HepG2 (cell line): Measurements from ENCODE around the gene RSPH9. TPM values are rescaled to one million over a fixed set of nuclear protein-coding genes. Genes with fewer than 3 reads are reported as not detected.
A peak's percentile ranks its signal among the peaks of the same experiment; 100 is the strongest.

Experiments used
- E2F2 ChIP-seq: sonication (generic); formaldehyde crosslinking; IDR thresholded peaks from 2 replicates; pipeline ENCODE4 v1.4.0; 2020; ENCODE audit warnings: missing genetic modification reagents, borderline replicate concordance
- ELF3 ChIP-seq: IDR thresholded peaks from 2 replicates; pipeline ENCODE4 v1.6.1; 2016; ENCODE audit warnings: missing genetic modification reagents, missing compliant biosample characterization
- FOXO1 ChIP-seq: sonication (generic); formaldehyde crosslinking; IDR thresholded peaks from 2 replicates; pipeline ENCODE4 v1.4.0; 2020; ENCODE audit warnings: missing genetic modification reagents
- GATAD2A ChIP-seq: IDR thresholded peaks from 2 replicates; pipeline ENCODE4 v1.6.1; 2016
- MLXIP ChIP-seq: sonication (generic); formaldehyde crosslinking; IDR thresholded peaks from 2 replicates; pipeline ENCODE4 v1.9.0; 2021; ENCODE audit warnings: missing genetic modification reagents, borderline replicate concordance
- MXD3 ChIP-seq: IDR thresholded peaks from 2 replicates; pipeline ENCODE4 v1.6.1; 2016; ENCODE audit warnings: mild to moderate bottlenecking, missing biosample characterization, missing genetic modification reagents
- PAF1 ChIP-seq: IDR thresholded peaks from 2 replicates; pipeline ENCODE4 v1.6.1; 2016; ENCODE audit warnings: missing genetic modification reagents, missing compliant biosample characterization
- PLRG1 ChIP-seq: fragments of 450-650 bp; conservative IDR thresholded peaks from 2 replicates; pipeline ENCODE4 v1.6.1; 2016
- PRDM4 ChIP-seq: sonication (generic); formaldehyde crosslinking; IDR thresholded peaks from 2 replicates; pipeline ENCODE4 v1.9.0; 2021; ENCODE audit warnings: missing genetic modification reagents, borderline replicate concordance
- RNF2 ChIP-seq: fragments of 450-650 bp; conservative IDR thresholded peaks from 2 replicates; pipeline ENCODE4 v1.6.1; 2016; ENCODE audit warnings: low read depth
- RORA ChIP-seq: sonication (generic); formaldehyde crosslinking; IDR thresholded peaks from 2 replicates; pipeline ENCODE4 v1.5.0; 2020; ENCODE audit warnings: mild to moderate bottlenecking, missing genetic modification reagents, moderate library complexity
- SNRNP70 ChIP-seq: fragments of 200-400 bp; formaldehyde crosslinking; IDR thresholded peaks from 2 replicates; pipeline ENCODE4 v1.6.1; 2017; ENCODE audit warnings: mild to moderate bottlenecking, low read depth, low read length, moderate library complexity
- TFAP4 ChIP-seq: sonication (generic); IDR thresholded peaks from 2 replicates; pipeline ENCODE4 v1.6.1; 2016; ENCODE audit warnings: low read depth, borderline replicate concordance
- THYN1 ChIP-seq: sonication (generic); formaldehyde crosslinking; IDR thresholded peaks from 2 replicates; pipeline ENCODE4 v1.8.1; 2023; ENCODE audit warnings: low read depth, mild to moderate bottlenecking, moderate library complexity, missing genetic modification reagents, borderline replicate concordance
- ZBTB8A ChIP-seq: sonication (generic); formaldehyde crosslinking; IDR thresholded peaks from 2 replicates; pipeline ENCODE4 v1.4.0; 2020; ENCODE audit warnings: mild to moderate bottlenecking, low read depth, missing genetic modification reagents, borderline replicate concordance
- ZFP36L1 ChIP-seq: sonication (generic); formaldehyde crosslinking; IDR thresholded peaks from 2 replicates; pipeline ENCODE4 v1.8.0; 2022; ENCODE audit warnings: mild to moderate bottlenecking, missing genetic modification reagents, moderate library complexity
- ZNF124 ChIP-seq: sonication (generic); formaldehyde crosslinking; IDR thresholded peaks from 2 replicates; pipeline ENCODE4 v1.4.0; 2020; ENCODE audit warnings: missing genetic modification reagents
- ZNF329 ChIP-seq: sonication (generic); formaldehyde crosslinking; IDR thresholded peaks from 2 replicates; pipeline ENCODE4 v1.9.0; 2021; ENCODE audit warnings: low read depth, mild to moderate bottlenecking, missing genetic modification reagents
- ZNF343 ChIP-seq: sonication (generic); formaldehyde crosslinking; IDR thresholded peaks from 2 replicates; pipeline ENCODE4 v1.4.0; 2020; ENCODE audit warnings: mild to moderate bottlenecking, missing genetic modification reagents
- ZNF570 ChIP-seq: sonication (generic); formaldehyde crosslinking; IDR thresholded peaks from 2 replicates; pipeline ENCODE4 v1.4.0; 2020; ENCODE audit warnings: mild to moderate bottlenecking, missing genetic modification reagents, borderline replicate concordance
- ZSCAN20 ChIP-seq: sonication (generic); formaldehyde crosslinking; IDR thresholded peaks from 2 replicates; pipeline ENCODE4 v1.4.0; 2020; ENCODE audit warnings: missing genetic modification reagents, mild to moderate bottlenecking, borderline replicate concordance
- polyA plus RNA-seq, 8 experiments: library from polyadenylated mRNA; depleted of rRNA in 3 of 8; stranded (reverse) in 7 of 8; unstranded in 1 of 8; fragments of >200 nt; fragmentation: Illumina TruSeq in 4 of 8; extraction: Trizol in 4 of 8; gene quantifications; 2 replicates each; pipeline versions ENCODE4 v1.2.1 to v1.2.3, GENCODE V29; 2011 to 2016; ENCODE audit warnings: low read depth in 4 of 8, missing spikeins in 1 of 8, mixed read lengths in 1 of 8; ENCODE audit not compliant: insufficient read depth in 1 of 8
- total RNA-seq, 5 experiments: library from RNA; depleted of rRNA; stranded (reverse); fragments of >200 nt; fragmentation: Illumina TruSeq; extraction: Trizol; gene quantifications; 2 replicates each; pipeline ENCODE4 v1.2.3, GENCODE V29; 2016; ENCODE audit warnings: low read depth in 1 of 5

Gene RSPH9
- total and polyA plus RNA-seq, 2 of the 13 experiments (the other 11 are each of a cell fraction or from before 2014, with no cell fraction given): 0.04 TPM; not detected in 1

- no peak for TF ChIP-seq ZFP36L1 (CRISPR knock-in tag)
- TF ChIP-seq THYN1 (CRISPR knock-in tag): no peak
- no peak for TF ChIP-seq E2F2 (CRISPR knock-in tag)
- TF ChIP-seq PLRG1: no peak
- peak; percentile 71 for TF ChIP-seq TFAP4
- TF ChIP-seq ZSCAN20 (CRISPR knock-in tag): no peak
- TF ChIP-seq PRDM4 (CRISPR knock-in tag): no peak
- TF ChIP-seq SNRNP70: no peak
- TF ChIP-seq MLXIP (CRISPR knock-in tag): no peak
- TF ChIP-seq ZNF124 (CRISPR knock-in tag): peak; percentile 71
- no peak for TF ChIP-seq ZNF570 (CRISPR knock-in tag)
- peak; percentile 95 for TF ChIP-seq ELF3 (CRISPR knock-in tag)
- peak; percentile 45; the same call in 1 of the 2 replicates for TF ChIP-seq GATAD2A (CRISPR knock-in tag)
- TF ChIP-seq RNF2: no peak
- 0 out of 2 replicates have a peak, but pooled peaks have one; percentile 39 for TF ChIP-seq ZNF343 (CRISPR knock-in tag)
- no peak for TF ChIP-seq RORA (CRISPR knock-in tag)
- TF ChIP-seq ZNF329 (CRISPR knock-in tag): no peak
- no peak for TF ChIP-seq ZBTB8A (CRISPR knock-in tag)
- peak; percentile 76; the same call in 1 of the 2 replicates for TF ChIP-seq MXD3 (CRISPR knock-in tag)
- no peak for TF ChIP-seq PAF1 (CRISPR knock-in tag)
- no peak for TF ChIP-seq FOXO1 (CRISPR knock-in tag)
Measured at GRCh38 chr6:43687437-43688347, 42.9 kb downstream of the RSPH9 start, which contains the start of gene MRPS18A (continued).
